ENCODE results near the gene CNIH2. TPM values are rescaled to one million over a fixed set of nuclear protein-coding genes. Genes with fewer than 3 reads are reported as not detected.

The CNIH2 gene
- total and polyA plus RNA-seq, 2 experiments from 2014 or later, result 4.3 to 9.2 TPM

DNA sequence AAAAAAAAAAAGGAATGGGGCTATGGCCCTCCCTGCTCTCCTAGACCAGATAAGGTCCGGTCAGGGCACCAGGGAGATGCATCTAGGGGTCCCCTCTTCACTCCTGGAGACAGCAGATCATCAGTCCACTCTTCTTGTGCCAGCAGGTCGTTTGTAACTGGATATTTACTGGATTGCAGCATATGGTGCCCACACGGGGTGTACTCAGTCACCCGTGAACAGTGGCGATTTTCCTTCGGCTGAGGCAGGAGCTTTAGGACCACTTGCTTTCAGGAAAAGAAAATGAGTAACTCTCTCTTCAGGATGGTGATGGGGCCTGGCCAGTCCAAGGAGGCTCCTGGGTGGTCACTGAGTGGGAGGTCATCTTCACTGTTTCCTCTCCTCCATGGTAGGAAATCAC is 47.8 kb upstream of the CNIH2 start (continued):
- TF ChIP-seq, protein P1, sequence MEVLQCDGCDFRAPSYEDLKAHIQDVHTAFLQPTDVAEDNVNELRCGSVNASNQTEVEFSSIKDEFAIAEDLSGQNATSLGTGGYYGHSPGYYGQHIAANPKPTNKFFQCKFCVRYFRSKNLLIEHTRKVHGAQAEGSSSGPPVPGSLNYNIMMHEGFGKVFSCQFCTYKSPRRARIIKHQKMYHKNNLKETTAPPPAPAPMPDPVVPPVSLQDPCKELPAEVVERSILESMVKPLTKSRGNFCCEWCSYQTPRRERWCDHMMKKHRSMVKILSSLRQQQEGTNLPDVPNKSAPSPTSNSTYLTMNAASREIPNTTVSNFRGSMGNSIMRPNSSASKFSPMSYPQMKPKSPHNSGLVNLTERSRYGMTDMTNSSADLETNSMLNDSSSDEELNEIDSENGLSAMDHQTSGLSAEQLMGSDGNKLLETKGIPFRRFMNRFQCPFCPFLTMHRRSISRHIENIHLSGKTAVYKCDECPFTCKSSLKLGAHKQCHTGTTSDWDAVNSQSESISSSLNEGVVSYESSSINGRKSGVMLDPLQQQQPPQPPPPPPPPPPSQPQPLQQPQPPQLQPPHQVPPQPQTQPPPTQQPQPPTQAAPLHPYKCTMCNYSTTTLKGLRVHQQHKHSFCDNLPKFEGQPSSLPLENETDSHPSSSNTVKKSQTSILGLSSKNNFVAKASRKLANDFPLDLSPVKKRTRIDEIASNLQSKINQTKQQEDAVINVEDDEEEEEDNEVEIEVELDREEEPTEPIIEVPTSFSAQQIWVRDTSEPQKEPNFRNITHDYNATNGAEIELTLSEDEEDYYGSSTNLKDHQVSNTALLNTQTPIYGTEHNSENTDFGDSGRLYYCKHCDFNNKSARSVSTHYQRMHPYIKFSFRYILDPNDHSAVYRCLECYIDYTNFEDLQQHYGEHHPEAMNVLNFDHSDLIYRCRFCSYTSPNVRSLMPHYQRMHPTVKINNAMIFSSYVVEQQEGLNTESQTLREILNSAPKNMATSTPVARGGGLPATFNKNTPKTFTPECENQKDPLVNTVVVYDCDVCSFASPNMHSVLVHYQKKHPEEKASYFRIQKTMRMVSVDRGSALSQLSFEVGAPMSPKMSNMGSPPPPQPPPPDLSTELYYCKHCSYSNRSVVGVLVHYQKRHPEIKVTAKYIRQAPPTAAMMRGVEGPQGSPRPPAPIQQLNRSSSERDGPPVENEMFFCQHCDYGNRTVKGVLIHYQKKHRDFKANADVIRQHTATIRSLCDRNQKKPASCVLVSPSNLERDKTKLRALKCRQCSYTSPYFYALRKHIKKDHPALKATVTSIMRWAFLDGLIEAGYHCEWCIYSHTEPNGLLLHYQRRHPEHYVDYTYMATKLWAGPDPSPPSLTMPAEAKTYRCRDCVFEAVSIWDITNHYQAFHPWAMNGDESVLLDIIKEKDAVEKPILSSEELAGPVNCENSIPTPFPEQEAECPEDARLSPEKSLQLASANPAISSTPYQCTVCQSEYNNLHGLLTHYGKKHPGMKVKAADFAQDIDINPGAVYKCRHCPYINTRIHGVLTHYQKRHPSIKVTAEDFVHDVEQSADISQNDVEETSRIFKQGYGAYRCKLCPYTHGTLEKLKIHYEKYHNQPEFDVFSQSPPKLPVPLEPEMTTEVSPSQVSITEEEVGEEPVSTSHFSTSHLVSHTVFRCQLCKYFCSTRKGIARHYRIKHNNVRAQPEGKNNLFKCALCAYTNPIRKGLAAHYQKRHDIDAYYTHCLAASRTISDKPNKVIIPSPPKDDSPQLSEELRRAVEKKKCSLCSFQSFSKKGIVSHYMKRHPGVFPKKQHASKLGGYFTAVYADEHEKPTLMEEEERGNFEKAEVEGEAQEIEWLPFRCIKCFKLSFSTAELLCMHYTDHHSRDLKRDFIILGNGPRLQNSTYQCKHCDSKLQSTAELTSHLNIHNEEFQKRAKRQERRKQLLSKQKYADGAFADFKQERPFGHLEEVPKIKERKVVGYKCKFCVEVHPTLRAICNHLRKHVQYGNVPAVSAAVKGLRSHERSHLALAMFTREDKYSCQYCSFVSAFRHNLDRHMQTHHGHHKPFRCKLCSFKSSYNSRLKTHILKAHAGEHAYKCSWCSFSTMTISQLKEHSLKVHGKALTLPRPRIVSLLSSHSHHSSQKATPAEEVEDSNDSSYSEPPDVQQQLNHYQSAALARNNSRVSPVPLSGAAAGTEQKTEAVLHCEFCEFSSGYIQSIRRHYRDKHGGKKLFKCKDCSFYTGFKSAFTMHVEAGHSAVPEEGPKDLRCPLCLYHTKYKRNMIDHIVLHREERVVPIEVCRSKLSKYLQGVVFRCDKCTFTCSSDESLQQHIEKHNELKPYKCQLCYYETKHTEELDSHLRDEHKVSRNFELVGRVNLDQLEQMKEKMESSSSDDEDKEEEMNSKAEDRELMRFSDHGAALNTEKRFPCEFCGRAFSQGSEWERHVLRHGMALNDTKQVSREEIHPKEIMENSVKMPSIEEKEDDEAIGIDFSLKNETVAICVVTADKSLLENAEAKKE (CRISPR knock-in tag; IDR thresholded peaks at IDR 0.05), result no peak
- TF ChIP-seq POLR2AphosphoS5 (IDR thresholded peaks at IDR 0.05; ENCODE audit: low read depth) (no peak), EZH2 (IDR thresholded peaks at IDR 0.05; ENCODE audit: low read depth, unreplicated experiment) (no peak), CREB1 (CRISPR knock-in tag; IDR thresholded peaks at IDR 0.05; ENCODE audit: low read depth) (no peak), STAT1 (IDR thresholded peaks at IDR 0.05; ENCODE audit: unreplicated experiment) (no peak)

DNA sequence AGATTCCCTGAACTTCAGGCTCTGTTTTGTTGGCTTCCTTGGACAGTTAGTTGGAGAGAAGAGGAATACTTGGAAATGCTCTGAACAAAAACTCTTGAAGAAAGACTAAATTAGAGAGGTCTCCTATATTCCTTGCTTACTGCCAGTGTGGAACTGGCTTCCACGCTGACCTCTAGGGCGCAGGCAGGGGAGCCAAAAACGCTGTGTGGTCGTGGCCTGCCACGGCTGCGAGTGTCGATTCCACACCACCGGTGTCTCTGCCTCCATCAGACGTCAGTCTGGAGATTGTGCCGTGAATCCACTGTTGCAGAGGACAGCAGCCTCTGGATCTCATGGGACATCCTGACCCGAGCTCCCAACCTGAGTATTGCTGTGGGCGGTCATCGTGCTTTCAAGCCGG is 47.0 kb upstream of the CNIH2 start:
- no peak for DNase-seq (ENCODE audit: low spot score)
- H4K20me1 ChIP-seq (replicated peaks; ENCODE audit: insufficient read depth), result no peaks in the 10 kb centered on the region
- no peak overlapping the region for H3K4me3 ChIP-seq
- no peak overlapping the region for H3K4me2 ChIP-seq
- H3K27me3 ChIP-seq (ENCODE audit: insufficient read depth), result no peaks in the 10 kb centered on the region
- no peak overlapping the region for H3K27ac ChIP-seq (ENCODE audit: low read depth)
- peaks cover 9% of the 10 kb centered on the region; the same call in 1 of the 2 replicates for H3K4me1 ChIP-seq (ENCODE audit: insufficient read depth)
- Mint-ChIP-seq H3K4me1 (peaks cover 30% of the 10 kb centered on the region), H3K27ac (no peak overlapping the region), H3K4me3 (no peak overlapping the region), H3K27me3 (ENCODE audit: insufficient read depth, low read depth, poor library complexity) (peaks cover 11% of the 10 kb centered on the region), H3K36me3 (ENCODE audit: low read depth) (peaks cover 6% of the 10 kb centered on the region; the same call in 2 of the 3 replicates), H3K9me3 (no peaks in the 10 kb centered on the region)
- H2AFZ ChIP-seq, result no peak overlapping the region
- no peaks in the 10 kb centered on the region for H3K79me2 ChIP-seq (replicated peaks; ENCODE audit: insufficient read depth)
- H3F3A ChIP-seq (replicated peaks; ENCODE audit: low read depth), result 0 out of 2 replicates have a peak, but pooled peaks cover 6% of the 10 kb centered on the region
- no peak for ATAC-seq
- no peaks in the 10 kb centered on the region for H3K9me2 ChIP-seq (ENCODE audit: insufficient read depth)
- no peaks in the 10 kb centered on the region; the same call in 1 of the 2 replicates for H3K36me3 ChIP-seq (ENCODE audit: insufficient read depth)
- TF ChIP-seq, protein P2, sequence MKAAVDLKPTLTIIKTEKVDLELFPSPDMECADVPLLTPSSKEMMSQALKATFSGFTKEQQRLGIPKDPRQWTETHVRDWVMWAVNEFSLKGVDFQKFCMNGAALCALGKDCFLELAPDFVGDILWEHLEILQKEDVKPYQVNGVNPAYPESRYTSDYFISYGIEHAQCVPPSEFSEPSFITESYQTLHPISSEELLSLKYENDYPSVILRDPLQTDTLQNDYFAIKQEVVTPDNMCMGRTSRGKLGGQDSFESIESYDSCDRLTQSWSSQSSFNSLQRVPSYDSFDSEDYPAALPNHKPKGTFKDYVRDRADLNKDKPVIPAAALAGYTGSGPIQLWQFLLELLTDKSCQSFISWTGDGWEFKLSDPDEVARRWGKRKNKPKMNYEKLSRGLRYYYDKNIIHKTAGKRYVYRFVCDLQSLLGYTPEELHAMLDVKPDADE (IDR thresholded peaks at IDR 0.05), result no peak
- TF ChIP-seq POLR2AphosphoS5 (IDR thresholded peaks at IDR 0.05; ENCODE audit: low read depth), result no peak
- TF ChIP-seq EZH2 (IDR thresholded peaks at IDR 0.05; ENCODE audit: low read depth, unreplicated experiment), result no peak
- TF ChIP-seq, protein P3, sequence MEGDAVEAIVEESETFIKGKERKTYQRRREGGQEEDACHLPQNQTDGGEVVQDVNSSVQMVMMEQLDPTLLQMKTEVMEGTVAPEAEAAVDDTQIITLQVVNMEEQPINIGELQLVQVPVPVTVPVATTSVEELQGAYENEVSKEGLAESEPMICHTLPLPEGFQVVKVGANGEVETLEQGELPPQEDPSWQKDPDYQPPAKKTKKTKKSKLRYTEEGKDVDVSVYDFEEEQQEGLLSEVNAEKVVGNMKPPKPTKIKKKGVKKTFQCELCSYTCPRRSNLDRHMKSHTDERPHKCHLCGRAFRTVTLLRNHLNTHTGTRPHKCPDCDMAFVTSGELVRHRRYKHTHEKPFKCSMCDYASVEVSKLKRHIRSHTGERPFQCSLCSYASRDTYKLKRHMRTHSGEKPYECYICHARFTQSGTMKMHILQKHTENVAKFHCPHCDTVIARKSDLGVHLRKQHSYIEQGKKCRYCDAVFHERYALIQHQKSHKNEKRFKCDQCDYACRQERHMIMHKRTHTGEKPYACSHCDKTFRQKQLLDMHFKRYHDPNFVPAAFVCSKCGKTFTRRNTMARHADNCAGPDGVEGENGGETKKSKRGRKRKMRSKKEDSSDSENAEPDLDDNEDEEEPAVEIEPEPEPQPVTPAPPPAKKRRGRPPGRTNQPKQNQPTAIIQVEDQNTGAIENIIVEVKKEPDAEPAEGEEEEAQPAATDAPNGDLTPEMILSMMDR (conservative IDR thresholded peaks at IDR 0.05; ENCODE audit: low read depth in 2 of 2), result no peak
- no peak for TF ChIP-seq EZH2phosphoT487 (IDR thresholded peaks at IDR 0.05; ENCODE audit: unreplicated experiment)

All from GM23338 (cell line).